Lung (tissue), 12 donors: Measurements from ENCODE around the gene TUSC2. TPM values are rescaled to one million over a fixed set of nuclear protein-coding genes. Genes with fewer than 3 reads are reported as not detected.

Source experiments
- ATAC-seq: fragments of 200-7000 bp; cut with Tn5 transposase; one replicate; pipeline ENCODE4 v1.9.1; 2020; ENCODE audit warnings: moderate number of reproducible peaks; ENCODE audit not compliant: insufficient read depth, low FRiP score
- DNase-seq, 3 donors: peaks; one replicate each; pipeline ENCODE4 v3.0.0-alpha.2; 2013 to 2017
- H3K27ac ChIP-seq, 2 donors: one replicate each; pipeline ENCODE4 v1.5.1; 2013; ENCODE audit warnings: mild to moderate bottlenecking in 2 of 2, moderate library complexity in 2 of 2, control low read depth in 1 of 2, inconsistent platforms in 1 of 2, low read depth in 1 of 2, low read length in 1 of 2
- H3K27me3 ChIP-seq, 3 donors: one replicate each; pipeline ENCODE4 v1.5.1; 2013; ENCODE audit warnings: low read length in 2 of 3; ENCODE audit not compliant: control insufficient read depth in 3 of 3, insufficient read depth in 3 of 3
- H3K36me3 ChIP-seq, 4 donors: one replicate each; pipeline ENCODE4 v1.5.1; 2013; ENCODE audit warnings: low read length in 4 of 4, mild to moderate bottlenecking in 1 of 4, moderate library complexity in 1 of 4; ENCODE audit not compliant: control insufficient read depth in 4 of 4, insufficient read depth in 4 of 4
- H3K4me1 ChIP-seq, 5 donors: one replicate each; pipeline ENCODE4 v1.5.1; 2013; ENCODE audit warnings: low read length in 5 of 5, mild to moderate bottlenecking in 2 of 5, moderate library complexity in 1 of 5; ENCODE audit not compliant: control insufficient read depth in 5 of 5, insufficient read depth in 5 of 5
- H3K4me3 ChIP-seq: one replicate; pipeline ENCODE4 v1.5.1; 2013; ENCODE audit warnings: mild to moderate bottlenecking, control low read depth, moderate library complexity
- H3K9ac ChIP-seq, 2 donors: one replicate each; pipeline ENCODE4 v1.5.1; 2013; ENCODE audit warnings: low read length in 2 of 2, control low read depth in 1 of 2; ENCODE audit not compliant: insufficient read depth in 1 of 2
- H3K9me3 ChIP-seq, 4 donors: one replicate each; pipeline ENCODE4 v1.5.1; 2013; ENCODE audit warnings: low read length in 3 of 4, mild to moderate bottlenecking in 1 of 4, moderate library complexity in 1 of 4; ENCODE audit not compliant: control insufficient read depth in 4 of 4, insufficient read depth in 3 of 4
- WGBS, 2 donors: extraction: QIAGEN DNeasy Blood & Tissue Kit; methylation state at CpG; one replicate each; pipeline ENCODE4 v1.1.7; 2013; 5-methylcytosine and 5-hydroxymethylcytosine counted together
- polyA plus RNA-seq, 2 donors: library from polyadenylated mRNA; stranded (reverse); fragments of 200-250 nt; gene quantifications; one replicate each; pipeline ENCODE4 v1.2.1, GENCODE V29; 2013
- total RNA-seq, 2 donors: library from RNA; depleted of rRNA in 1 of 2; stranded (reverse); fragments of >200 nt in 1 of 2; gene quantifications; one replicate each; pipeline ENCODE4 v1.2.1, GENCODE V29; 2014 to 2021
- TF ChIP-seq, protein P1 (sequence below): IDR thresholded peaks from 2 replicates; pipeline ENCODE4 v1.5.1; 2012; ENCODE audit warnings: mild to moderate bottlenecking; ENCODE audit errors: control extremely low read depth, extremely low read depth
- donor health status: control.
- donor health status: control.
- donor health status: Bipolar disorder and iron deficiency.
- donor health status: healthy.
- donor health status: DM: yes; HTN: yes; CAD: no.

Gene TUSC2
- total and polyA plus RNA-seq, 4 donors, result 11.1 to 54.5 (median 30.5) TPM

DNA sequence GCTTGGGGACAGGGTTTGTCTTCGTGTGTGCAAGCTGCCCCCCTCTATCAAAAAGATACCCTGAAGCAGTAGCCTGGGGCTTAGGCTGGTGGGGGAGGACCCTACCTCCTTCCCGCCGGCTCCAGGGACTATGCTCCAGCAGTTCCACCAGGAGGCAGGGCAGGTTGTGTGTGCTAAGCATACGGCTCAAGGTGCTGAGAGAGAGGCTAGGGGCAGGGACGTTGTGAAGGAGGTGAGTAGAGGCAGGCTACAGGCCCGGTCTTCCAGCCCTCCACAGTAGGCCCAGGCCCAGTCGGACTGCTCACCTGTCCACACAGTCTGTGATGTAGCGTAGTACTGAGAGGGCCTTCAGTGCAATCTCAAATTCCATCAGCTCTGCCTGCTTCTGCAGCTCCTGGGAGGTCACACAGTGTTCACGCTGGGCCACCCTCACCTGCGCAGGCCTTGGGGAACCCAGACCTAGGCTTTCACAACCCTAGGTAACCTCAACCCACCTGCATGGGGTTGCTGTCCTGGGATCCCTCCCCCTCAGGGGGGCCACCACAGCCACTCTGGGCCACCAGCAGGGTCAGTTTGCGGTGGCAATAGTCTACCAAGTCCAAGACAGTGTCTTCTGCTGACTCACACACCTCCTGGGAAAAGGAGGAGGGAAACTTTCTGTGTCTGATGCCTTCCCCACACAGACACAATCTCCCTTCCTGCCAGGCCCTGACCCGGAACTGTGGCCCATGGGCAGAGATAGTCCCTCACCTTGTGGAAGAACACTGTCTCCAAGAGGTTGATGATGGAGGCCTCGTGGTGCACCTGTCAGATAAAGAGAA, 15.0 kb upstream of the TUSC2 start:
- Histone ChIP-seq H3K4me1 (peaks cover 0 to 51% (median 14%) of the 10 kb centered on the region in 5 donors), H3K27me3 (peaks cover 0 to 5% (median 0%) of the 10 kb centered on the region in 3 donors), H3K27ac (no peak overlapping the region), H3K36me3 (peaks cover 0 to 4% (median 2%) of the 10 kb centered on the region in 4 donors), H3K9me3 (no peaks in the 10 kb centered on the region), H3K4me3 (no peak overlapping the region), H3K9ac (no peak overlapping the region)
- DNase-seq (no peak), ATAC-seq (no peak)
- TF ChIP-seq, protein P1, sequence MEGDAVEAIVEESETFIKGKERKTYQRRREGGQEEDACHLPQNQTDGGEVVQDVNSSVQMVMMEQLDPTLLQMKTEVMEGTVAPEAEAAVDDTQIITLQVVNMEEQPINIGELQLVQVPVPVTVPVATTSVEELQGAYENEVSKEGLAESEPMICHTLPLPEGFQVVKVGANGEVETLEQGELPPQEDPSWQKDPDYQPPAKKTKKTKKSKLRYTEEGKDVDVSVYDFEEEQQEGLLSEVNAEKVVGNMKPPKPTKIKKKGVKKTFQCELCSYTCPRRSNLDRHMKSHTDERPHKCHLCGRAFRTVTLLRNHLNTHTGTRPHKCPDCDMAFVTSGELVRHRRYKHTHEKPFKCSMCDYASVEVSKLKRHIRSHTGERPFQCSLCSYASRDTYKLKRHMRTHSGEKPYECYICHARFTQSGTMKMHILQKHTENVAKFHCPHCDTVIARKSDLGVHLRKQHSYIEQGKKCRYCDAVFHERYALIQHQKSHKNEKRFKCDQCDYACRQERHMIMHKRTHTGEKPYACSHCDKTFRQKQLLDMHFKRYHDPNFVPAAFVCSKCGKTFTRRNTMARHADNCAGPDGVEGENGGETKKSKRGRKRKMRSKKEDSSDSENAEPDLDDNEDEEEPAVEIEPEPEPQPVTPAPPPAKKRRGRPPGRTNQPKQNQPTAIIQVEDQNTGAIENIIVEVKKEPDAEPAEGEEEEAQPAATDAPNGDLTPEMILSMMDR, result no peak
- WGBS, 2 donors, result 88% methylated on average over 13 of the region's 13 CpGs

DNA sequence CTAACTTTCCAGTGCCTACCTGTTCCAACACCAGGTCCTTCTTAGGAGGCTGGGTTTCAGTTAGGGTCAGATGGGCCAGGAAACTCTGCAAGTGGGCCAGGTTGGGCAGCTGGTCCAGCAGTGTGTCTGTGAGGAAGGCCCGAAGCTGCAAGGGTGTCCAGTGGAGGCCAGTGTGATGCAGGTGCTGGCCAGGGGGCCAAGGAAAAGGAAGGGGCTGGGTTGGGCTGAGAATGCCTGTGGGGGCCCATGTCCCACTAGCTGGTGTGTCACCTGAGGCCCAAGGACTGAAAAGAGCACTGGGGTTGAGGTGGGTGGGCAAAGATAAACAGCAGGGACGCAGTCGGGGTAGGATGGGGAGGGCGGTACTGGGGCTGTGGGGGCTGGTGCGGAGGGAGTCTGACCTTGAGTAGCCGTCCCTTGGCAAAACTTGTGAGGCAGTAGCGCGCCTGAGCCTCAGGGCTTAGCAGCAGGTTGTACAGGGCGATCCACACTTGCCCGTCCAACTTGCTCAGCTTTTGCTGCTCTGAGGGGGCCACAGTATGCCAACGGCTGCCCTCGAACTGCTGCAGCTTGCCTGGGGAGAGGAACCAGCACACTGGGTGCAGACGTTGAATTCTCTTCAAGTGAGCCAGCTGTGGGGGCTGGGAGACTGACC, 14.1 kb upstream of the TUSC2 start:
- DNase-seq, result no peak
- 85 to 90% methylated on average over 13 of the region's 13 CpGs for WGBS, 2 donors
- H3K9ac ChIP-seq, result no peak overlapping the region

DNA sequence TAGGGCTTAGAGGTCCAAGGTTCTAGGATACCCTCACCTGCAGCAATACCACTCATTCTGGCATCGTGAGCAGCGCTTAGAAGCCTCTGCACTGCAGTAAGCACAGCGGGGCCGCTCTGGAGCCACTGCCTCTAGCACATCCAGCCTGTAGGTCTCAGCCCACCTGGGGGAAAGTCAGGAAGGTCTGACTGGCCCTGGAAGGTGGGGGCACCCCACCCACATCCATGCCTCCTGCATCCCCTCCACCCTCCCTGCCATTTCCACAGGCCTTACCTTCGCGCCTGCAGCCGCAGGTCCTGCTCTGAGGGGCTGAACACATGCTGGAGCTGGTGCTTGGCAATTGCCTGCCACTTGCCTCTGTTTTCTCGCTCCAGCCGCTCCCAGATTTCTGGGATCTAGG, 13.5 kb upstream of the TUSC2 start:
- peak overlapping the region in 1 of 2 donors; percentile 82 for H3K9ac ChIP-seq
- H3K27me3 ChIP-seq, result peaks cover 0 to 5% (median 0%) of the 10 kb centered on the region in 3 donors
- 80 to 89% methylated on average over 8 to 9 of the region's 9 CpGs for WGBS, 2 donors
- ATAC-seq (no peak), DNase-seq (no peak)
- peaks cover 0 to 55% (median 14%) of the 10 kb centered on the region in 5 donors for H3K4me1 ChIP-seq
- no peaks in the 10 kb centered on the region for H3K36me3 ChIP-seq
- TF ChIP-seq, protein P1, result no peak
- H3K9me3 ChIP-seq, result no peaks in the 10 kb centered on the region
- peak overlapping the region; percentile 40 for H3K4me3 ChIP-seq
- peak overlapping the region in 1 of 2 donors; percentile 92 for H3K27ac ChIP-seq

More for the DNA sequence above, 14.1 kb upstream of the TUSC2 start:
- H3K4me3 ChIP-seq, result no peak overlapping the region
- no peak overlapping the region for H3K27ac ChIP-seq
- TF ChIP-seq, protein P1, result no peak
- no peaks in the 10 kb centered on the region for H3K9me3 ChIP-seq
- H3K36me3 ChIP-seq, result no peaks in the 10 kb centered on the region
- no peak for ATAC-seq
- H3K27me3 ChIP-seq, result peaks cover 0 to 5% (median 0%) of the 10 kb centered on the region in 3 donors
- peaks cover 0 to 53% (median 14%) of the 10 kb centered on the region in 5 donors for H3K4me1 ChIP-seq
